Esophagus squamous epithelium (tissue), 4 donors: Measurements from ENCODE around the gene DVL1.

Experiments
- POLR2A ChIP-seq, 4 donors: fragments of 450-650 bp; IDR thresholded peaks; one replicate each; pipeline ENCODE4 v1.6.1; 2017; ENCODE audit warnings: antibody characterized with exemption in 4 of 4, mild to moderate bottlenecking in 4 of 4, moderate library complexity in 3 of 4
- TF ChIP-seq, protein P1 (sequence below), 6 experiments: fragments of 450-650 bp in 4 of 6; fragments of 200-600 bp in 2 of 6; sonication (generic) in 2 of 6; IDR thresholded peaks; one replicate each; pipeline ENCODE4 v1.5.1; 2016 to 2019; ENCODE audit warnings: antibody characterized with exemption in 6 of 6, mild to moderate bottlenecking in 4 of 6, moderate library complexity in 4 of 6

DNA sequence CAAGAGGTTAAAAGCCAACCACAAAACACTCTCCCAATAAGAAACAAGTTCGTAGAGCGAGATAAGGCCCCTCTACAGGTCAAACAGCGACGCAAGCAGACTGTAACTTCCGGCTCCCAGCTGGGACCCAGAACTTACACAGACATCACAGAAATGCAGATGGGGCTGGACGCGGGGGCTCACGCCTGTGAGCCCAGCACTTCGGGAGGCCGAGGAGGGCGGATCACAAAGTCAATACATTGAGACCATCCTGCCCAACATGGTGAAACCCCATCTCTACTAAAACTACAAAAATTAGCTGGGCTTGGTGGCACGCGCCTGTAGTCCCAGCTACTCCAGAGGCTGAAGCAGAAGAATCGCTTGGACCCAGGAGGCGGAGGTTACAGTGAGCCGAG, 38.9 kb upstream of the DVL1 start:
- TF ChIP-seq POLR2A (IDR thresholded peaks at IDR 0.05), result no peak
- TF ChIP-seq, protein P1, sequence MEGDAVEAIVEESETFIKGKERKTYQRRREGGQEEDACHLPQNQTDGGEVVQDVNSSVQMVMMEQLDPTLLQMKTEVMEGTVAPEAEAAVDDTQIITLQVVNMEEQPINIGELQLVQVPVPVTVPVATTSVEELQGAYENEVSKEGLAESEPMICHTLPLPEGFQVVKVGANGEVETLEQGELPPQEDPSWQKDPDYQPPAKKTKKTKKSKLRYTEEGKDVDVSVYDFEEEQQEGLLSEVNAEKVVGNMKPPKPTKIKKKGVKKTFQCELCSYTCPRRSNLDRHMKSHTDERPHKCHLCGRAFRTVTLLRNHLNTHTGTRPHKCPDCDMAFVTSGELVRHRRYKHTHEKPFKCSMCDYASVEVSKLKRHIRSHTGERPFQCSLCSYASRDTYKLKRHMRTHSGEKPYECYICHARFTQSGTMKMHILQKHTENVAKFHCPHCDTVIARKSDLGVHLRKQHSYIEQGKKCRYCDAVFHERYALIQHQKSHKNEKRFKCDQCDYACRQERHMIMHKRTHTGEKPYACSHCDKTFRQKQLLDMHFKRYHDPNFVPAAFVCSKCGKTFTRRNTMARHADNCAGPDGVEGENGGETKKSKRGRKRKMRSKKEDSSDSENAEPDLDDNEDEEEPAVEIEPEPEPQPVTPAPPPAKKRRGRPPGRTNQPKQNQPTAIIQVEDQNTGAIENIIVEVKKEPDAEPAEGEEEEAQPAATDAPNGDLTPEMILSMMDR (IDR thresholded peaks at IDR 0.05), result no peak
